ENCODE results near the gene ALPK3. TPM values are rescaled to one million over a fixed set of nuclear protein-coding genes. Genes with fewer than 3 reads are reported as not detected.

ALPK3 gene
- total RNA-seq, 6 experiments from 2014 or later: 0.05 to 0.60 (median 0.26) TPM

DNA sequence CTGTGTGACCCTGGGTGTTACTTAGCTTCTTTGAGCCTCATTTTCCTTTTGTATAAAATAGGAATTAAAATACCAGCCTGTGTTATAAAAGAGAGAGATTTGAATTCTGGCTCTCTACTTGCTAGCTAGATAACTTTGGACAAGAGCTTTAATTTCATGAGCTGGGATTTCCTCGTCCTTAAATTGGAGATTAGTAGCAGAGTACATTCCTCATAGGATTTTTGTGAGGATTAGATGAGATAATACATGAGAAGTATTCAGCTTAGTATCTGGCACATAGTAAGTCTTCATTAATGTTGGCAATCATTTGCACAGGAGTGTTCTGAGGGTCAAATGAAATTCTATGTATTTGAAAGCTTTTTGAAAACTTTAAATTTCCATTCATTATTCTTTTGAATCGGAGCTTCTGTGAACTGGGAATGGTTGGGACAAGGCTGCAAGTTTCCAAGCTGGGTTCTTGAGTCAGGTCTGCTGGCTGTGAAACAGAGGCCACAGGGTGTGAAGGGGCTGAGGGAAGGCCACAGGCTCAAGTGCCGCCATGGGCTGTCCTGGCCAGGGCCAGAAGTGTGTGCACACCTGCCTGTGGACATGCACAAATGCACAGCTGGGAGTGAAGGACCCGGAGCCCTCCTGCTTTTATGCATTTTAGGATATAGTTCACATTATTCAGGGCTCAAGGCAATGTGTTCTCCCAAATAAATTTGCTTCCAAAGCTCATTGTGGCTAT lies 17.2 kb downstream of the ALPK3 start:
- TF ChIP-seq, protein P1, sequence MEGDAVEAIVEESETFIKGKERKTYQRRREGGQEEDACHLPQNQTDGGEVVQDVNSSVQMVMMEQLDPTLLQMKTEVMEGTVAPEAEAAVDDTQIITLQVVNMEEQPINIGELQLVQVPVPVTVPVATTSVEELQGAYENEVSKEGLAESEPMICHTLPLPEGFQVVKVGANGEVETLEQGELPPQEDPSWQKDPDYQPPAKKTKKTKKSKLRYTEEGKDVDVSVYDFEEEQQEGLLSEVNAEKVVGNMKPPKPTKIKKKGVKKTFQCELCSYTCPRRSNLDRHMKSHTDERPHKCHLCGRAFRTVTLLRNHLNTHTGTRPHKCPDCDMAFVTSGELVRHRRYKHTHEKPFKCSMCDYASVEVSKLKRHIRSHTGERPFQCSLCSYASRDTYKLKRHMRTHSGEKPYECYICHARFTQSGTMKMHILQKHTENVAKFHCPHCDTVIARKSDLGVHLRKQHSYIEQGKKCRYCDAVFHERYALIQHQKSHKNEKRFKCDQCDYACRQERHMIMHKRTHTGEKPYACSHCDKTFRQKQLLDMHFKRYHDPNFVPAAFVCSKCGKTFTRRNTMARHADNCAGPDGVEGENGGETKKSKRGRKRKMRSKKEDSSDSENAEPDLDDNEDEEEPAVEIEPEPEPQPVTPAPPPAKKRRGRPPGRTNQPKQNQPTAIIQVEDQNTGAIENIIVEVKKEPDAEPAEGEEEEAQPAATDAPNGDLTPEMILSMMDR (IDR thresholded peaks at IDR 0.05): no peak
- no peak overlapping the region for H3K27ac Mint-ChIP-seq
- no peak overlapping the region for H3K4me3 Mint-ChIP-seq
- no peak for DNase-seq
- peaks cover 16% of the 10 kb centered on the region for H3K27me3 Mint-ChIP-seq (ENCODE audit: insufficient read depth)
- H3K9me3 Mint-ChIP-seq: no peaks in the 10 kb centered on the region
- H3K36me3 Mint-ChIP-seq (ENCODE audit: low read depth): peaks cover 6% of the 10 kb centered on the region; the same call in 1 of the 2 replicates
- peaks cover 6% of the 10 kb centered on the region; the same call in 1 of the 2 replicates for H3K4me1 Mint-ChIP-seq (ENCODE audit: low read depth)

DNA sequence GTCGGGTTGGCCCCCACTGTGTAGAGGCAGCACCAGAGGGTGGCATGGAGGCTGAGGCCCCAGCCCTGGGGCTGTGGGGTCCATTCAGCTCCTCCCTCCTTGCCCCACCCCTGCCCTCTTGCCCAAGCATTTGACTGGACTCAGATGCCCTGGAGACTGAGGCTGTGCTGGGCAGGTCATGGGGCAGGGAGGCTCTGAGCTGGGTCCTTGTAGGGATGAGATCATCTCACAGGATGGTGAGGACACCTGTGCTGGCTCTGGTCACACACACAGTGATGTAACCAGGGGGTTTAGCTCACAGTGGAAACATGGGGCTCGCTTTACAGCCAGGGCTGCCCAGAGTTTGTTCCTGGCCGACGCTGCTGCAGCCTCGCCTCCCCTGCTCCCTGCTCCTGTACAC lies 17.8 kb downstream of the ALPK3 start:
- peaks cover 6% of the 10 kb centered on the region; the same call in 1 of the 2 replicates for H3K36me3 Mint-ChIP-seq (ENCODE audit: low read depth)

DNA sequence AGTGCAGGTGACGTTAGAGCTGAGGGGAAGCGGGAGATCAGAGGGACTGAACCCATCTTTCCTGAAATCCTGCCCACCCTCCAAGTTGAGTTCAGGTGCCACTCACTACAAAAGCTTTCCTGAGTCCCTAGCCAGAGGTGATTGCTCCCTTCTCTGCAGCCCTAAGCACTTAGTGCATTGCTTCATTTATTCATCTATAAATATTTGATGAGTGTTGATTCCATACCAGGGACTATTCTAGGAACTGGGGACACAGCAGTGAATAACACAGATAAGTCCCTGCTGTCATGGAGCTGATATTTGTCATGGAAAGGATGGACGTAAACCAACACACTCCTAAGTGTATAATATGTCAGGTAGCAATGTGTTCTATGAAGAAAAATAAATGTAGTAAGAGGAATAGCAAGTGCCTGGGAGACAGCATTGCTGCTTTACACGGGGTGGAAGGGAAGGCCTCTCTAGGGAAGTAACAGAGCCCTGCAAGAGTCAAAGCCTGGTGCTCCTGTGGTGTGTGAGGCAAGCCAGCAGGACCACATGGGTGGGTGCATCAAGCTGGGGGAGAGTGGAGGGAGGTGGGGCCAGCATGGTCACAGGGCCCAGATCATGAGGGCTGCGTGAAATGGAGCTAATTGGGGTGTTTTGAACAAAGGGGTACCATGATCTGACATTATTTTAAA lies 18.6 kb downstream of the ALPK3 start:
- Mint-ChIP-seq H3K27ac (no peak overlapping the region), H3K27me3 (ENCODE audit: insufficient read depth) (peaks cover 15% of the 10 kb centered on the region), H3K36me3 (ENCODE audit: low read depth) (peaks cover 6% of the 10 kb centered on the region; the same call in 1 of the 2 replicates), H3K4me1 (ENCODE audit: low read depth) (peaks cover 7% of the 10 kb centered on the region), H3K9me3 (no peaks in the 10 kb centered on the region), H3K4me3 (no peak overlapping the region)
- DNase-seq: no peak
- TF ChIP-seq, protein P1 (IDR thresholded peaks at IDR 0.05): no peak

More for the DNA sequence above, 17.8 kb downstream of the ALPK3 start:
- H3K4me1 Mint-ChIP-seq (ENCODE audit: low read depth): peaks cover 6% of the 10 kb centered on the region; the same call in 1 of the 2 replicates
- DNase-seq: no peak
- TF ChIP-seq, protein P1 (IDR thresholded peaks at IDR 0.05): no peak
- peaks cover 15% of the 10 kb centered on the region for H3K27me3 Mint-ChIP-seq (ENCODE audit: insufficient read depth)
- no peak overlapping the region for H3K4me3 Mint-ChIP-seq
- no peak overlapping the region for H3K27ac Mint-ChIP-seq
- no peaks in the 10 kb centered on the region for H3K9me3 Mint-ChIP-seq

- no peak overlapping the region for H3K4me3 Mint-ChIP-seq
- H3K36me3 Mint-ChIP-seq (ENCODE audit: low read depth): no peaks in the 10 kb centered on the region
- TF ChIP-seq, protein P1 (IDR thresholded peaks at IDR 0.05): no peak
- peaks cover 15% of the 10 kb centered on the region for H3K27me3 Mint-ChIP-seq (ENCODE audit: insufficient read depth)
- H3K27ac Mint-ChIP-seq: no peak overlapping the region
- peaks cover 13% of the 10 kb centered on the region for H3K4me1 Mint-ChIP-seq (ENCODE audit: low read depth)
- DNase-seq: no peak
- H3K9me3 Mint-ChIP-seq: no peaks in the 10 kb centered on the region
Observed at GRCh38 chr15:84836844-84837243, 19.7 kb downstream of the ALPK3 start.

DNA sequence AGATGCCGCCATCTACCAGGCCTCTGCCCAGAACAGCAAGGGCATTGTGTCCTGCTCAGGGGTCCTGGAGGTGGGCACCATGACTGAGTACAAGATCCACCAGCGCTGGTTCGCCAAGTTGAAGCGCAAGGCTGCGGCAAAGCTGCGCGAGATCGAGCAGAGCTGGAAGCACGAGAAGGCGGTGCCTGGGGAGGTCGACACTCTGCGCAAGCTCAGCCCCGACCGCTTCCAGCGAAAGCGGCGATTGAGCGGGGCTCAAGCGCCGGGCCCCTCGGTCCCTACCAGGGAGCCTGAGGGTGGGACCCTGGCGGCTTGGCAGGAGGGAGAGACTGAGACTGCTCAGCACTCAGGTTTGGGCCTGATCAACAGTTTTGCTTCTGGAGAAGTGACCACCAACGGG lies 22.6 kb downstream of the ALPK3 start:
- H3K4me1 Mint-ChIP-seq (ENCODE audit: low read depth): peaks cover 7% of the 10 kb centered on the region
- H3K27me3 Mint-ChIP-seq (ENCODE audit: insufficient read depth): peaks cover 10% of the 10 kb centered on the region
- no peaks in the 10 kb centered on the region for H3K36me3 Mint-ChIP-seq (ENCODE audit: low read depth)
- no peak overlapping the region for H3K27ac Mint-ChIP-seq
- no peak for DNase-seq
- H3K4me3 Mint-ChIP-seq: no peak overlapping the region
- TF ChIP-seq, protein P1 (IDR thresholded peaks at IDR 0.05): no peak
- H3K9me3 Mint-ChIP-seq: no peaks in the 10 kb centered on the region

All from HFFc6 (cell line).